A549 (cell line): Measurements from ENCODE around the gene CCDC33.

Experiments
- ATOH8 ChIP-seq: fragments of 250-450 bp; sonication (Bioruptor Pico); IDR thresholded peaks from 2 replicates; pipeline ENCODE4 v1.5.0; 2020; ENCODE audit warnings: low read depth, mild to moderate bottlenecking, moderate library complexity
- CTCF ChIP-seq: fragments of >200 bp; sonication (Bioruptor Twin); formaldehyde crosslinking; IDR thresholded peaks from 3 replicates; pipeline ENCODE4 v1.5.1; 2016
- EP300 ChIP-seq, 2 experiments: fragments of >200 bp; sonication (Bioruptor Twin); formaldehyde crosslinking; IDR thresholded peaks; 2 replicates in 1 of 2; 3 replicates in 1 of 2; pipeline ENCODE4 v1.6.1; 2016 to 2017
- FOSB ChIP-seq: fragments of 250-450 bp; sonication (Bioruptor Pico); IDR thresholded peaks from 2 replicates; pipeline ENCODE4 v1.5.0; 2020; ENCODE audit warnings: mild to moderate bottlenecking, moderate library complexity
- FOSL2 ChIP-seq, 2 experiments: fragments of 450-650 bp in 1 of 2; fragments of >200 bp in 1 of 2; sonication (Bioruptor Twin) in 1 of 2; formaldehyde crosslinking; IDR thresholded peaks; 2 replicates each; pipeline versions ENCODE4 v1.5.0 to v1.6.1; 2016 to 2020; ENCODE audit warnings: mild to moderate bottlenecking in 1 of 2, moderate library complexity in 1 of 2
- MAZ ChIP-seq: fragments of 150-350 bp; IDR thresholded peaks from 2 replicates; pipeline ENCODE4 v1.6.1; 2014; ENCODE audit warnings: antibody characterized with exemption, low read depth, low read length, borderline replicate concordance
- MYC ChIP-seq: IDR thresholded peaks from 2 replicates; pipeline ENCODE4 v1.6.1; 2012; ENCODE audit warnings: mild to moderate bottlenecking, inconsistent platforms, low read length, improper control_type of control experiment, borderline replicate concordance
- POLR2A ChIP-seq: IDR thresholded peaks from 2 replicates; pipeline ENCODE4 v1.6.1; 2012; ENCODE audit warnings: mild to moderate bottlenecking, low read length
- RCOR1 ChIP-seq: fragments of 150-350 bp; IDR thresholded peaks from 2 replicates; pipeline ENCODE4 v1.6.1; 2014; ENCODE audit warnings: antibody characterized with exemption, low read length, low read depth
- RNF2 ChIP-seq: fragments of 200-600 bp; sonication (generic); IDR thresholded peaks from 2 replicates; pipeline ENCODE4 v1.6.1; 2016; ENCODE audit warnings: low read depth, mild to moderate bottlenecking, antibody characterized with exemption, moderate library complexity, borderline replicate concordance
- SREBF2 ChIP-seq: fragments of 450-650 bp; IDR thresholded peaks from 2 replicates; pipeline ENCODE4 v1.6.1; 2014; ENCODE audit warnings: mild to moderate bottlenecking, moderate library complexity
- ZC3H11A ChIP-seq: fragments of 450-650 bp; IDR thresholded peaks from 2 replicates; pipeline ENCODE4 v1.6.1; 2014; ENCODE audit warnings: antibody characterized with exemption, mild to moderate bottlenecking
- ZNF302 ChIP-seq: fragments of 250-450 bp; sonication (Bioruptor Pico); IDR thresholded peaks from 2 replicates; pipeline ENCODE4 v1.9.0; 2021; ENCODE audit warnings: inconsistent platforms, mild to moderate bottlenecking, moderate library complexity

- TF ChIP-seq MAZ (no peak), POLR2A (no peak), CTCF (no peak), ZNF302 (no peak), FOSL2 (IDR thresholded peaks at IDR 0.05) (no peak), FOSL2 (CRISPR knock-in tag; IDR thresholded peaks at IDR 0.05) (no peak), RCOR1 (no peak), ATOH8 (CRISPR knock-in tag) (no peak), EP300 (IDR thresholded peaks at IDR 0.05) (no peak), ZC3H11A (no peak), MYC (no peak), FOSB (CRISPR knock-in tag) (no peak), SREBF2 (no peak), RNF2 (no peak)
Observed at GRCh38 chr15:74362482-74362881, 126.4 kb downstream of the CCDC33 start.
